ENCODE results near the gene RNU1-4.
"Not testable (repeated sequence)": the region's sequence is repeated elsewhere in the genome, so short reads cannot be mapped to it uniquely, and the experiment has no call there.

The RNU1-4 gene
- 0.16 to 0.77 (median 0.67) reads per million in 3 experiments for total RNA-seq

DNA sequence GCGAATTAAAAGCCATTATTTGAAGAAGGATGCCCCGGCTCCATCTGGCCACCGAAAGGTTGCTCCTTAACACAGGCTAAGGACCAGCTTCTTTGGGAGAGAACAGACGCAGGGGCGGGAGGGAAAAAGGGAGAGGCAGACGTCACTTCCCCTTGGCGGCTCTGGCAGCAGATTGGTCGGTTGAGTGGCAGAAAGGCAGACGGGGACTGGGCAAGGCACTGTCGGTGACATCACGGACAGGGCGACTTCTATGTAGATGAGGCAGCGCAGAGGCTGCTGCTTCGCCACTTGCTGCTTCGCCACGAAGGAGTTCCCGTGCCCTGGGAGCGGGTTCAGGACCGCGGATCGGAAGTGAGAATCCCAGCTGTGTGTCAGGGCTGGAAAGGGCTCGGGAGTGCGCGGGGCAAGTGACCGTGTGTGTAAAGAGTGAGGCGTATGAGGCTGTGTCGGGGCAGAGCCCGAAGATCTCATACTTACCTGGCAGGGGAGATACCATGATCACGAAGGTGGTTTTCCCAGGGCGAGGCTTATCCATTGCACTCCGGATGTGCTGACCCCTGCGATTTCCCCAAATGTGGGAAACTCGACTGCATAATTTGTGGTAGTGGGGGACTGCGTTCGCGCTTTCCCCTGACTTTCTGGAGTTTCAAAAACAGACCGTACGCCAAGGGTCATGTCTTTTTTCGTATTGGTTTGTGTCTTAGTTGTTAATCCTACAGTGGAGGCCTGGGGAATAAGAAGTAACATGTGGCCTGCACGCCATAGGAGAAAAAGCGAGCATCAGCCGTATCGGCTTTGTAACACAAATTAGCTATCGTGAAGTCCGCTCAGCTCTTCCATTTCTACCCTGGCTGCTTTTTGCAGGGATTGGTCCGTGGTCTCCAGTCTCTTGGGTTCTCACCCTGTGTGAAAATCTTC is at the start of gene RNU1-4:
RNU1-4 (plus strand) TSS at position 470 of the 918 bp plus-strand sequence.
- DNase-seq: not testable (repeated sequence)

DNA sequence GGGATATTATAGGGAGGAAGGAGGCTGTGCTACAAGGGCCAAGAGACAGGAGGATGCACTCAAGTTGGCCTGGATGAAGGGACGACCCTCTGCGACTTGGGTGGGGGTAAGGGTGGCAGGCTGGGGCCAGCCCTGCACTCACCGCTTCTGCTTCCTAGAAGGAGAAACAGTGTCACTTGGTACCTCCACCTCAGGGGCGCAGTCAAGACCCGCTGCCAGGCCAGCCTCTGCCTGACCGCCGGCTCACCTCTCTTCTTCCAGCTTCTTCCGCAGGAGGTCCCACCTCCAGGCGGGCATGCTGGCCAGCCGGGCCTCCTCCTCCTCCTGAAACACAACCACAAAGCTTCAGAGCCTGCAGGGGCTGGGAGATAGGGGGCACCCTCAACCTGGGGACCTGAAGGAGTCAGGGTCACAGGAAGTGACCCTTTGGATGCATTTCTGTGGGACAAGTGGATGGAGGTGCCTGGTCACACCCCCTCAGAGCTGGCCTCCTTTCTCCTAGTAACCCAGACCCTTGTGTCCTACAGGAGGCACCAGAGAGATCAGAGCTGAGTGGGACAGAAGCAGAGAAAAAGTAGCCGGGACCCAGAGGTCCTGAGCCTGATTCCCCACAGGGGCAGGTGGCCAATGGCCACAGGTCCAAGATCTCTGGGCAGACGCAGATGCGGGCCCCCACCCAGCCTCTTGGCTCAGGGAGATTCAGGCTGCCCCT is 49.2 kb upstream of the RNU1-4 start:
- not testable (repeated sequence) for DNase-seq

DNA sequence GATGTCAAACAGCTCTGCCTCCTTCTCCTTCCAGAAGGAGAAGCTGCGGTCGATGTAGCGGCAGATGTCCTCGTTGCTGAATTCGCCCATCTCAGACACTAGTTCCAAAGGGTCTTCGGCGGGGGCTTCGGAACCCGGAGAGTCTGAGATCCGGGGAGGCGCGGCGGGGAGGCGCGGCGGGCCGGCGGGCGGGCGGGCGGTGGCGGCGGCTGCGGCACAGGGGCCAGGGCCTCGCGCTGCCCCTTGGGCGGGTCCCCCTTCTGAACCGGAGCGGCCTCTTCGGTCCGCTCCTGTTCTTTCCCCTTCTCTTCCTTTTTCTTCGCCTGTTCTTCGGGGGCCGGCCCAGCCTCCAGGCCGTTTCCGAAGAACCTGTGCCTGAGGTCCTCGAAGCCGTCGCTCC is 48.0 kb upstream of the RNU1-4 start:
- not testable (repeated sequence) for DNase-seq

DNA sequence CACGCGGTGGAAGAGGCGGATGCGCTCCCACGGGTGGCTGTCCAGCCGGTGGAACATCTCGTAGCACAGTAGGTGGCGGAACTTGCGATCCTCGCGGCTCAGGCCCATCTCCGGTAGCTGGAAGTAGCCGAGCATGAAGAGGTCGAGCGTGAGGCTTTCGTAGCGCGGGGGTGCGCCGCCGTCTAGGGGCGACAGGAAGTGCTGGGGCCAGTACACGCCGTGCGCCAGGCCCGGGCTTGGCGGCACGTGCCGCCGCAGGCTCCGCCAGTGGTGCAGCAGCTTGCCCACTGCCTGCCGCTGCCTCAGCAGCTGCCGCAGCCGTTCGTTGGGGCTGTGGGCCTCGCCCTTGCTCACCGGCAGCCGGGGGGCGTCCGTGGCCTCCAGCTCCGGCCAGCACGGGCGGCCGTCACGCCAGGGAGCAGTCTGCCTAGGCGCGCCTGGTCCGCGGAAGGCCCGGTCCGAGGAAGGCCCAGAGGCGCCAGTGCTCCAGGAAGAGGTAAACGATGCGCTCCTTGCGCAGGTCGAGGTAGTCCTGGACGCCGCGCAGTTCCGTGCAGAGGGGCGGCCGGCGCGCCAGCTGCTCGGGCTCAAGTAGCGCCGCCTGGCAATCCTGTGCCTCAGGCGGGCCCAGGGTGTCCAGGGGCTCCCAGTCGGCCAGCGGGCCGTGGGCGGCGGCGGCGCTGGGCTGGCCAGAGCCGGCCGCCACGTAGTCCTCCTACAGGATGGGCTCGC is 47.4 kb upstream of the RNU1-4 start:
- not testable (repeated sequence) for DNase-seq

DNA sequence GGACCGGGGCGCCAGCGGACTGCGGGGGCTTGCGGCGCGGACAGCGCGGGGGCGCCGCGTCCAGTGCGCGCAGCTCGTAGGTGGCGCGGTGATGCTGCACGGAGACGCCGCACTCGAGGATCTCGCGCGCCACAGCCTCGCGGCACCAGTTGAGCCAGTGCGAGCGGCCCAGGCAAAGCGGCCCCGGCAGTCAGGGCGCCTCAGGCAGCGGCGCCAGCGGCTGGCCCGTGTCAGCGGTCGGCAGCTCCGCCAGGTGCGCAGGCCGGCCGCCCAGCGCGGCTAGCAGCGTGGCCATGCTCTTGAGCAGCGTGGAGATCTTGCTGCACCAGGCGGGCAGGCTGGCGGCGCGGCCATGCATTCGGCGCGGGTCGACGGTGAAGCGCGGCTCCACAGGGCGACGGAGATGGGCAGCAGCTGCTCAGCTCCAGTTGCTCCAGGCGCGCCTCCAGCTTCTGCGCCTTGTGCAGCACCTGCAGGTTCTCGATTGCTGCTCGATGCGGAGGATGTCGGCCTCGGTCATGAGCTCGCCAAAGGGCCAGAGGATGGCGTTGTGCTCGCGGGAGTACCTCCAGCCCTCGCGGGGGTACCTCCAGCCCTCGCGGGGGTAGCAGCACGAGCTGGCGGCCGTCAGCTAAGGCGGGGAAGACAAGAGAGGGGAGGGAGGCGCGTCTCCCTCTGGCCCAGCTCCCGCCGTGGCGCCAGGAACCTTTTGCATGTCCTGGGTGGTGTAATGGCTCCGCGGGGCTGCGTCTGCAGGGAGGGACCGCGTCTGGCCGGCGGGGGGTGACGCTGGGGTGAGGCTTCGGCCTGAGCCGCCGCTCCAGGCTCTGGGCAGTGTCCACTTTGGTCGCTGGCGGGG is 46.6 kb upstream of the RNU1-4 start:
- not testable (repeated sequence) for DNase-seq

DNA sequence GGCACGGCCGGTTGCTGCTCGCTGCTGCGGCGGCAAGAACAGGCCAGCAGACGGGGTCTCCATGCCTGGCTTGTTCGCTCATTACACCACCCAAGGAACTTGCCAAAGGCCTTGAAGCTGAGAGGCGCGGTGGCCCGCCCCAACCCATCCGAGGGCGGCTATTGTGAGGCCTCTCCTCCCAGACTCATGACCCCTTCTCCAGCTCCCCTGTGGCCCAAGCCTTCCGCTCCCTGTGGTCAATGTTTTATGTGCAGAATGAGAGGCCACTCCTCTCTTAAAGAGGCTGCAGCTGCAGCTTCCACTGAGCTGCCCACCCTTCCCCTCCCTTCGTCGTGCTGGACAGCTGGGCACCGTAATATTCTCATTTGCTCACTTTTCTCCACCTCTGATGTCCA is 46.0 kb upstream of the RNU1-4 start:
- DNase-seq: not testable (repeated sequence)

DNA sequence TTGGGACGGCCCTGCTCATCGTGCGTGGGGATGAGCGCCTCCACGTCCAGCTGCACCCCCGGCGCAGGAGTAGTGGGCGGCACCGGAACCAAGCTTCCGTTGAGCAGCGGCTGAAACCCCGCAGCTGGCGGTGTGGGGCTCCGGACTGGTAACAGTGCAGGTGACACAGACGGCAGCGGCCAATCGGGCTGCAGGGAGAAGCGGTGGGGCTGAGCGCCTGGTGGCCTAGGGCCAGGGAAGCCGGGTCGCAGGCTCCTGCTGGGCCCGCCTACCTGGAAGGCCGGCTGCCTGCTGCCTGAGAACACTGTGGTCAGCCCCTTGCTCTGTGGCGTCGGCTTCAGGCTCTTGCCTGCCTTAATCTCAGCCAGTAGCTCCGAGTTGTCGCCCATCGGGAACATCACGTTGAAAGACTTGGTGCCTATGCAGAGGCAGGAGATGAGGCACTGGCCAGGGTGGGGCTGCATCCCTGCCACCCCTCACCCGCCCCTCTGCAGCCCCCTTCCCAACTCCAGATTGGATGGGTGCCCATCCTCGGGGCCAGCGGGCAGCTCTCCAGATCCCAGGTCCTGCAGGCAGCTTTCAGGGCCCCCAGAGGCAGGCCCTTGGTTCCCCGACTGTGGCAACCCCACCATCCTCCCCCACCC is 43.7 kb upstream of the RNU1-4 start:
- DNase-seq: not testable (repeated sequence)

DNA sequence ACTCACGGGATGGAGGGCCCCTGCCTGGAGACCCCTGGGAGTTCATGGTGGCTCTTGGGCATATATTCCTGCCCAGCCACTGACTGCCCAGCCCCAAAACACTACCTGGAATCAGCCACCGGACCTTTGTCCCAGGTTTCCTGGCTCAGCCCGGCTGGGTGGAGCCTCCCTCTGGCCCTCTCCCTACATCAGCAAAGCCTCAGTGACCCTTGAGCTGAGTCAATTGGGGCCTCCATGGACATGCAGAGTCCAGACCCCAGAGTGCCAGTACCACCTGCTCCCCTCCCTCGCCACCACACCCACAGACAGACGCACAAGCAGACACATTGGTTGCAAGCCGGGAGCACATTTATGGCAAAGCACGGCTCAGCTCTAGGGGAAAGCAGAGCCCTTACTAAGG is 43.2 kb upstream of the RNU1-4 start:
- not testable (repeated sequence) for DNase-seq

DNA sequence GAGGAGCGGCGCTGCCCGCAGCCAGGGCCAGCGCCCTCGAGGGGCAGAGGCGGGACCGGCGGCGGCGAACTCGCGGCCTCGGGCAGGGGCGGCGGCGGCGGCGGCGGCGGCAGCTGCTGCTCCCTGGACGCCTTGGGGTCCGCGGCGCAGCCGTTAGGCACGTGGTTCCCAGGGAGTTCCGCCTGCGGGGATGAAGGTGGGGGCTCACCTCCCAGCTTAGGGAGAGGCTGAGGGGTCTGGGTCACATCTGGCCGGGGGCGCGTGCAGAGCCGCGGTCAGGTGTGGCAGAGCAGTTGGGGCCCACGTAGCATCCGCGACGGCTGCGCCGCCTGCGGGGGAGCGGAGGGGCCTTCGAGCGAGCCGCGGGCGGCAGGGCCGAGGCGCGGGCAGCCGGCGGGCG is 40.9 kb upstream of the RNU1-4 start:
- DNase-seq: not testable (repeated sequence)

DNA sequence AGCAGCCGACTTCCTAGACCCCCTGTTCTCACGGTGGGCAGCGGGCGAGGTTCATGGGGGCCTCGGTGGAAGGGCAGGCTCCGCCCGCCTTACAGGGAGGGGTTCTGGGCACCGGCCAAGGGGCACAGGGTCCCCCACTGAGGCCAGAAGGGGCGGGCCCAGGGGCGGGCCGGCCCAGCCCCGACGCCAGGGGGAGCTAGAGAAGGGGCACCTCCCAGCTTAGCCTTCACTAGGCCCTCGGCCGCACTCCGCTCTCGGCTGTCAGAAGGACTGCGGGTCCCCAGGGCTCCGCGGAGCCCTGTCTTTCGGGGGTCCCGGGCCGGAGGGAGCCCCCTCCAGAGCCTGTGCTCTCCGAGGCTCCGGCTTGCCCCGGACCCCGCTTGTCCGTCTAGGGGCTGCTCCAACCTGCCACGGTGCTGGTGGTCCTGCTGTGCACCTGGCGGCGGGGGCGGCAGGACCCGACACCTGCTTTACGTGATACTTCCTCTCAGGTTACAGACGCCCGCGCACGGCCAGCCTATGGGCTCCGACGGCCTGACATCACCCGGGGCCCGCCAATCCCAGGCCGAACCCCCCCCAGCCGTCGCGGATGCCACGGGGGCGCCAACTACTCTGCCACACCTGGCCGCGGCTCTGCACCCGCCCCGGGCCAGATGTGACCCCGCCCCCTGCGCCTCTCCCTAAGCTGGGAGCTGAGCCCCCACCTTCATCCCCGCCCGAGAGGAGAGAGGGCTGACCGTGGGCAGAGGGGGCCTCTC is 40.0 kb upstream of the RNU1-4 start:
- not testable (repeated sequence) for DNase-seq

DNA sequence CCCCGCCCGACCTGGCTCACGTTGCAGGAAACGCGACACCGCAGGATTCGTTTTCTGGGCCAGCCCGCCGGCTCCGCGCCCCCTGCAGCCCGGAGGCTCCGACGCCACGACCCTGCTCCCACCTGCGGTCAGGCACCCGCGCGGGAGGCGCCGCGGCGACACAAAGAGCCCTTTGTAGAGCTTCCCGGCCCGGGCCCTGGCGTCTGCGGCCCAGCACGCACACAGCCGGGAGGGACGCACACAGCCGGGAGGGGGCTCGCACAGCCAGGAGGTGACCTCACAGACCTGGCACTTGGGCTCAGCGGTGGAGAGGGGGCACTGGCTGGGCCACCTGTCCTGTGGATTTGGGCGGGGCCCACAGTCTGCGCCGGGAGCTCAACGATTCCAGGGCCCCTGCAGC is 39.1 kb upstream of the RNU1-4 start:
- DNase-seq: not testable (repeated sequence)

DNA sequence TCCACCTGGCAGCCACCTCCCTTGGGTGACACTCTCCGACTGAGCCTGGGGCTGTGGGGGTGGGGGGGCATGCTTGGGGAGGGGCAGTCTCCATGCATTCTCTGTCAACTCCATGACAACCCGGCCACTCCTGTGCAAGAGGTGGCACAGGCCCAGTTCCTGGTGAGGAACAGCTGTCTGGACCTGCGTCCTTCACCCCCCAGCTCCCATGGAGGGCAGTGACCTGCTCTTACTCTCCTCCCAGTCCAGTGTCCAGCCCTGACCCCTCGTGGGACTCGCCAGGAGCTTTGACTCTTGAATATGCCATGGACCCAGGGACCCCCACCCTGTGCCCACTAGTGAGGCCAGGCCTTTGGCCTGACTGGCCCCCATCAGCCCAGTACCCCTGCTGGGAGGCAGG is 38.0 kb upstream of the RNU1-4 start:
- not testable (repeated sequence) for DNase-seq

DNA sequence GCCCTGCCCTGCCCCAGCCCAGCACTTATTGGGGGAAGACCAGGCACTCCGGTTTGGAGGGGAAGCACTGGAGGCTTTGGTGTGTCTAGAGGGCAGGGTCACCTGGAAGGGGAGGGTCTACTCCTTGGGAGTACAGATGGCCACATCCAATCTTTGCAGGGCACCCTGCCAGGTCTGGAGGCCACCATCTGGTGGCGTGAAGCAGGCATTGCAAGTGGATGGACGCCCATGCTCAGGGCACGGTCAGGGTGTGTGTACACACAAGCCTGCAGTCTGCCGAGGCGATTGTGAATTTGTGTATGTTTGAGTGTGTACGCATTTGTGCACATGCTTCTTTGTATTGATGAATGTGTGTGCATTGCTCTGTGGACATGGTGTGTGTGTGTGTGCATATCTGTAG is 37.2 kb upstream of the RNU1-4 start:
- not testable (repeated sequence) for DNase-seq

DNA sequence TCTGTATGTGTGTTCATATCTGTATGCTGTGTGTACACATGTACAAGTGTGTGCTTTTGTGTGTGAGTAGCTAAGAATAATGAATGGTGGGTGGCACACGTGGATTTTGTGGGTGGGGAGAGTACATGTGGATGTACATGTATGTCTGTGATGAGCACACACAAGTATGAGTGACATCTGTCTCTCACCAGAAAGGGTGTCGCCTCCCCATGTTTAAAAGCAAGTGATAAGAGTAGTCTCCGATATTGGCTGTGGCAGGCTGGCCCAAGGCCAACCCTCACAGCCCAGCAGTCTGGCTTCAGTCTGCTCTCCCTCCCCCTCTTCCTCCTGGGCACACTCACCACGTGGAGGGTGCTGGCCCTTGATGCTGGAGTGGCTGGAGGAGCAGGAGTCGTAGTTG is 36.7 kb upstream of the RNU1-4 start:
- not testable (repeated sequence) for DNase-seq

DNA sequence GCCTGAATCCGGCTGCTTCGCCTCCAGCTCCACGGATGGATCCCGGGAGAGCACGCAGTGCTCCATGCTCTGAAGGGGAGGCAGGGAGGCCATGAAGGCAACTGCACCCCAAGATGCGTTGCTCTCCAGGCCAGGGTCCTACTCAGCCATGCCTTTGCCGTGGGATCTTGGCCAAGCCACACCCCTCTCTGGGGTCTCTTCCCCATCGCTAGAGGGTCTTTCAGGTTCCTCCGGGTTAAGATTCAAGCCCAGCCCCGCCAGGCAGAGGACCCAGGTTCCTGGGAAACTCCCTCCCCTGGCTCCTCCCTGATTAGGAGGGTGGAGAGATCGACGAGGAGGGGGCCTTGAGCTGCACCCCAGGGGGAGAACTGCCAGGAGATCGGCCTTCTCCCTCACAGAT is 36.2 kb upstream of the RNU1-4 start:
- not testable (repeated sequence) for DNase-seq

DNA sequence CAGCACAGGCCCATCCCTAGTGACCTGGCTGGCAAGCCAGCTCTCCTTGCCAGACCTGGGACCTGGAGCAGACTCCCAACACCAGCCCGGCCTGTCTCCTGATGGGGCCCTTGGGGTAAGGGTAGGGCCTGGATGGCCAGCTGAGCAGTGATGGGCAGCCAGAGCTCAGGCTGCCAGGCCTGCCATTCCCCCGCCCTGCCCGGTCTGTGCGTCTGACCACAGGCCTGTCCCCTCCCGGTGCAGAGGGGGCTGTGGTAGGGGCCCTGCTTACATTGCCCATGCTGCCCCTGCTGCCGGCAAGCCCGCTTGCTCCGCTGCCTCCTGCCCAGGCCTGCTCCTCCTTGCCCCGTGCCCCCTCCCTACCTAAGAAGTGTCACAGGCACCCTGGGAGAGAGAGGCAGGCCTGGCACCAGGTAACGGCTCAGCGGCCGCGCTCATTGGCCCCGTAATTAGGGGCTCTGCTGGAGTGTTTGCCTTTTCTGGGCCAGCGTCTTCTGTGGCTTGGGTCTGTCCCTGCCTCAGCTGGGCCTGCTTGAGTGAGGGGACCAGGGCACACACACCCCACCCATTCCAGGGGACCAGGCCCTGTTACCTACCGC is 35.7 kb upstream of the RNU1-4 start:
- DNase-seq: not testable (repeated sequence)

DNA sequence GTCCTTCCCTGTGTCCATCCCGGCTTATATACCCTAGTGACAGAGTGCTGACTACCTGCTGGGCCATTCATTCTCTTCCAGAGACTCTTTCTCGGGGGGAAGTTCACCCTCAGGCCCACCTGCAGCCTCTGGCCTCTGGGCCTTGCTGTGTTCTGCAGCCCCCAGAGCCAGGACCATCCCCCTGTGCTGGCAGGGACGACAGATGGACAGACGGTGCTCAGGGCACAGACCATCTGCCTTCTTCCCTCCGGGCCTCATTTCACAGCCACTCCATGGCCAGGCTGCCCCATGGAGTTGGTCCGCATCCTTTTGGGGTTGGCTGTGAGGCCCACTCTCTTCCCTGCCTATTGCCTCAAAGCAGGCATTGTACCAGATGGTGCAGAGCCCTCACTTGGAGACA is 34.0 kb upstream of the RNU1-4 start:
- not testable (repeated sequence) for DNase-seq

DNA sequence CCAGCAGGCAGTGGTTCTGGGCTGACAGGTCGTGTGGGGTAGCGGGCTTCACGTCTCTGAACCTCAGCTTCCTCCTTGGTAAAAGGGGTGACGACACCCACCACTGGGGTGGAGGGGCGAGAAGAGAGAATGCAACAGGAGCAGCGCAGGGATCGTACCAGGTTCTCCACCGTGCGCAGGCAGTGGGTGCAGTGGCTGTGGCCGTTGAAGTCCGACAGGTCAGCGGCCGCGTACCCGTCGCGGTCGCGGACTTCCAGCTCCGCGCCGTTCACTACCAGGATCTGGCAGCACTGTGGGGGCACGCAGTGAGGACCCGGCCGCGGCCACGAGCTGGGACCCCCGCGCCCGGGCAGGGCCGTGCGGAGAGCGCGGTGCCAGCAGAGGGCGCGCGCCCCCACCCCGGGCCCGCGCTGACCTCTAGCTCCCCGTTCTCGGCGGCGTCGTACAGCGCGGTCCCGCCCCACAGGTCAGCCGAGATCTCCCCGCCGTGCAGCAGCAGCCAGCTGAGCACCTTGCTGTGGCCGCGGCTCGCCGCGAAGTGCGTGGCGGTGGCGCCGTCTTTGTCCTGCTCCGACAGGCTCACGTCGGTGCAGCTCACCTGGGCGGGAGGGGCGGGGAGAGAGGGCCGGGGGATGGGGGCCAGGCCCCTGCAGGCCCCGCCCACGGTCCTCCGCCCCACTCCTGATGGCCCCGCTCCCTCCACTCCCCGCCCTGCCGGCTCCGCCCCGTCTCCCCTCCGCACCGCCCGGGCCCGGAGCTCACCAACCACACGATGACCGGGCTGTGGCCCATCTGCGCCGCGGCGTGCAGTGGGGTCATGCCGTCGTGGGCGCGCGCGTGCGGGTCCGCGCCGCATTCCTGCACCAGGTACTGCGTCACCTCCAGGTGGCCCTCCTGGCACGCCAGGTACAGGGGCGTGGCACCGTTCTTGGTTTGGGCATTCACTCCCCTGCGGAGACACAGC is 32.9 kb upstream of the RNU1-4 start:
- not testable (repeated sequence) for DNase-seq

DNA sequence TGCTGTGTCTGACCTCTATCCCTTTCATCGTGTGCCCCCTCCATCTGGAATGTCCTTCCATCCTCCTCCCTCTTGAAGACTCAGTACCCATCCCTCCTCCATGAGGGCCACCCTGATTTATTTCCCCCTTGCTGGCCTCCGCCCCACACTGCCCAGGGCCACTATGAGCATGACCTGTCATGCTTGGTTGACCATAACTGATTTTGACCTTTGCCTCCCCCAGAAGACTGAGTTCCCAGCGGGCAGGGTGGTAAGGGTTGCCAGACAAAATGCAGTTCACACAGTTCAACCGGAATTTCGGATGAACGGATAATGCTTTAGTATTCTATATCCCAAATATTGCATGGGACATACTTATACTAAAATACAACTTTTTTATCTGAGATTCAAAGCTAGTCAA is 31.6 kb upstream of the RNU1-4 start:
- not testable (repeated sequence) for DNase-seq

All from central memory CD4-positive, alpha-beta T cell (primary cell).